T-helper 2 cell treated with Interferon-gamma antibody and Interleukin-4, amounts not matched to agents 100 ng/mL and 5 ng/mL, for 36 hours (primary cell): ENCODE results near the gene GAS7. TPM values are rescaled to one million over a fixed set of nuclear protein-coding genes. Genes with fewer than 3 reads are reported as not detected.

Source experiments
- intact Hi-C: fragments of 100-400 bp; cut with micrococcal nuclease; formaldehyde crosslinking; loops from one replicate; pipeline ENCODE4 v1.15.1; 2023
- total RNA-seq: library from RNA; stranded (reverse); gene quantifications from 2 replicates; pipeline ENCODE4 v1.2.3, GENCODE V29; 2022

GAS7 gene
- total RNA-seq, 1 donor from 2014 or later = 0.30 TPM

DNA sequence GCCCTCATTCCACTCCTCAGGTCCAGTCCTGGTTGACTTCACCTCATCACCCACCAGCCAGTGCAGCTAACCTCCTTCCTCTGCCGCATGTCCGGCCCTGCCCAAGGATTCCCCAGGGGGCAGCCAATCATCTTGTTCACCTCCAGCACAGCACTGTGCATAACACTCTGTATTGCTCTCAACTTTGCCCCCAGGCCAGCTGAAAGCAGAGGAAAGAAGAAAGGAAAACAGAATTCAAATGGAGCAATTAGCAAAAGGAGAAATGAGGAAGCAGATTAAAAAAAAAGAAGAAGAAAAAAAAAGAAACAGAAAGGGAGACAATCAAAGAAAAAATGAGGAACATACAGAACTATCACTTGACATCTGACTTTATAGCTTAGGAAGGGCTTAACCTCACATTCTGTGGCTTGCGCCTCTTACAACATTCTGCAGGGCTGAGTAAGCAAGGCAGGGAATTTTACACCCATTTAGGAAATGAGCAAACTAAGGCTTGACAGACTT, 26.1 kb downstream of the GAS7 start:
- intact Hi-C loops = no loop called here

DNA sequence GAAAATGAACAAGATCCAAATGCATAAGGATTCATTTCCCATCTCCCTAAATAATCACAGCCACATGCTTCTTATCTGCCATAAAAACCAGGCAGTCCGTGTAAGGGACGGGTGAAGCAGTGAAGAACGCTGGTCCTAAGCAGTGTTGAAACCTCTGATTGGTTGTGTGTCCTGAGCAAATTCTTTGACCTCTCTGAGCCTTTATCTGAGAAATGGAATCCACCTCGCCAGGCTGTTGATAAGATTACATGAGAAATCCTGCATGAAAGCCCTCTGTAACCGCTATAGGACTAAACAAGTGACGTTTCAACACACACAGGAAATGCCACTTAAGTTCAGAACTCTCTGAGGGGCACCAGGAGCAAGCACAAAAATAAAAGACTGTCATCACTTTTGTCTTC, 26.8 kb downstream of the GAS7 start:
- intact Hi-C loops = no loop called here

DNA sequence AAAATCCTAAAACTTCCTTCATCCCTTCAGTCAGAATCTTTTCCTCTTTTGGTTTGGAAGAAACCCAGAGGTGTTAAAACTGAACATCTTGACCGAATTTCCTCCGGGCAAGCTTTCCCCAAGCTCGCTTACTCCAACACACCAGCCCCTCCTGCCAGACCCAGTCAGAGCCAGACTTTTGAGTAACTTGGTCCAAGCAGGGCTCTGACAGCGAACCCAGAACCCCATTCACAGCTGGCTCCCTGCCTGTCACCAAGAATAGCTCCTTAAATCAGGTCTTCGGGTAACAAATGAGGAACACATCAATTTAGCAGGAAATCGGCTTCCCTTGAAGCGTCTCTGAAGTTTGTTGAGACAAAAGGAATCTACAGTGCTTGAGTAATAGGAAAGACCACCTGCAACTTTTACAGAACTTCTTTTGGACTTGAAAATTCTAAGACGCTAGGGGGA, 27.3 kb downstream of the GAS7 start:
- intact Hi-C loops = no loop called here

DNA sequence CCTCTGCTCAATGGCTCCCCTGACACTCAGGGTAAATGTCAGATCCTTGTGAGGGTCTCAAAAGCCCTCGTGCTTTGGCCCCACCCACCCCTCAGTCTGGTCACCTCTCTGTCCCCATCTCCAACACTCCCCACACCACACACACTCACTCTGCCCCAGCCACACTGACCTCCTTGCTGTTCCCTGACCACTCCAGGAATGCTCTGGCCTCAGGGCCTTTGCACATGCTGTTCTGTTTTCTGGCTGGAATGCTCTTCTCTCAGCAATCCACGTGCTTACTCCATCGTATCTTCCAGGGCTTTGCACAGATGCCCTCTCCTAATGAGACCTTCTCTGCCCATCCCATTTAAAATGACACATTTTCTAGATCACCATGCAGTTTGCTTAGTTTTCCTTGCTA, 28.2 kb downstream of the GAS7 start:
- intact Hi-C loops = no loop called here

DNA sequence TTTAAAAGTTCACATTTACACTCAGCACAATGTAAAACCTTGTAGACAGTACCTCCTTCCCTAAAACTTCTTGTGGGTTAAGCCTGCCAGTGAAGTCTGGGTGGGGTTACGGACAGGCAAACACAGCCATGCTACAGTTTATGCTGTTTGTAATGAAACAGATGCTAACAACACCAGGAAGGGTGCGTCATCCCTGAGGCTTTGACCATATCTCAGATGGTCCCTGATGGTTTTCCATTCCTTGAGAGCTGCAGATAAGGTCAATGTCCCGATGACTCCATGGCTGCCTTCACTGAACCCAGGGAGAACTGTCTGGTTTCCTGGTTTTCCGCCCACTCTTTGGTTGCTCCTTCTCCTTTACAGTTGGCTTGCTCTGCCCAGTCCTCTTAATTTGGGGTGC, 29.1 kb downstream of the GAS7 start:
- intact Hi-C loops = no loop called here

DNA sequence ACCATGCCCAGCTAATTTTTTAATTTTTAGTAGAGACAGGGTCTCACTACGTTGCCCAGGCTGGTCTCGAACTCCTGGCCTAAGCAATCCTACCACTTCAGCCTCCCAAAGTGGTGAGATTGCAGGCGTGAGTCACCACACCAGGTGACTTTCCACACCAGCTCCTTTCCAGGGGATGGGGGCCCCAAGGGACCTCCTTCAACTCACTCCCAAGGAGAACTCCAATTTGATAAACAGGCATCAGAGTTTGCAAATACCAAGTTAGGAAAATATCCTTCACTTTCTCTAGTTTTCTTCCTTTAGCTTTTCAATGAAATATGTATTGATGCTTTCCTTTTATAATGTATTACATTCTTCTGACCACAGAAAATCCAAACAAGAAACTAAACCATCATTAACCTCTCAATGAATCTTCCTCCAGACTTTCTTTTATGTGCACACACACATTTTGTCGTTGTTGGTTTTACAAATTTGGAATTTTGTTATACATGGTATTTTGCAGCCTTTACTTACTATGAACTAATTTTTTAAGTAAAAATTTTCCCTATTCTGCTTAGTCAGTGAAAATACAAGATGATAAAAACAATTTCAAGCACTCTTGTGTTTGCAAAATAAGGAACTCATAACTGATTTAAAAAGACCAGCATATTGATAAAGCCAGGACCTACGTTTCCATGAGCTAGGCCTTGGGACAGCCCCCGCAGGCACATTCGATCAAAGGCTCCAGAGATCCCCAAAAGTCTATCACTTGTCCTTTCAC, 32.0 kb downstream of the GAS7 start:
- intact Hi-C loops = no loop called here

DNA sequence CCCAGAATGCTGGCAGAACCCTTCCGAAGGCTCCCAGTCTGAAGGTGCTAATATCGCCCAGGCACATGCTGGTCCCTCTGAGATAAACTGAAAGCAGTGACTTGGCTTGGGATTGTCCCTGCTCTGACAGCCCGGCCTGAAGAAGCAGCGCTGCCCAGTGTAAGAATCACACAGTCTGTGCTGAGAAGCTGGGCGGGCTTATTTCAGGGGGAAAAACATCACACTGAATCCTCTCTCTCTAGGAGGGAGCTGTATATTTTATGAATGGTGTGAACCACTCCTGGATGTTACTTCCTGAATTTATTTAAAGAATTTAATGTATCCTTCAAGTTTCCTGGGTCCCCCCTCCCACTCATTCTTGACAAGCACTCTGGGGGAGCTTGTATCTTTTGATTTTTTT, 36.3 kb downstream of the GAS7 start:
- intact Hi-C loops = no loop called here

DNA sequence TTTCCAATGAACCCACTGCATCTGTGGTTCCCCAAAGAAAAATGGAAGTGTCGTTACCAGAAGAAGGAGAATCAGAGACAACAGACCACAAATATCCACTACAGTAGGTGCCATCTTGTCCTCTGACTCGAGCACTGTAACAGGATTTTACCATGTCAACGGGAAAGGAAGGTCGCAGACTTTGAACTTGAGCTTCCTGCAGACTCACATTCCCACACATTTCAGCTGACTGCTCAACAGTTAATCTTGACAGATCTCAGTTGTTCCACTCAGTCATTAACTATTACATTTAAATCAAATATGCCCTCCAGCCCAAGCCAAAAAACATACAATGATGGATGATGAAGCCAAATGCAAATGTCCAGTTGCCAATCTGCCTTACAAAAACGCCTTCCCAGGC, 37.0 kb downstream of the GAS7 start:
- intact Hi-C loops = no loop called here

DNA sequence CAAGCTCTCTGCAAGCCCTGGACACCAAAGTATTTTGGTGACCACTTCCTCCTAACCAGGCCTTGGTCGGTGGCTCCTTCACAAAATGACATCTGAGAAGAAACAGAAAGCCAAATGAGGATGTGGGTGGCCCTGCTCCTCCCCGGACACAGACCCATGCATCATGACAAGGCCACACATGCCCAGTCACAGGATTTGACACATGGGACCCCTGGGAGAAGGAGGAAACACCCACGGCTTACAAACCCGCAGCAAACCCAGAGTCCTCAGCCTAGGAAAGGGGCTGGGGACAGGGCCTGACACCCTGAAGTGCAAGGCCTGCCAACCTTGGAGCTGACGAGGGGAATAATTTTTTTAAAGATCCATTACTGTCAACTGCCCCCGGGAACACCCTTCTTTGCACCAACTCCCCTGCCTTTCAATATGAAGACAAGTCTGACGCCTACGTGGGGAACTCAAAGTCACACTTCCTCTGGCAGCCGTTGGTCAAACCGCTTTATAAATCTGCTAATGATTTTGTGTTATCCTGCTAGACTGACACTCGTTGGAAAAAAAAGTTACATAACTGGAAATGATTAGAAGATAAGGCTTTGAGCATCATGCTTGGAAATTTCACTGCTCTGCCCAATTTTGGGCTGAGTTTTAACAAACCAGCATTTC, 41.3 kb downstream of the GAS7 start:
- intact Hi-C loops = no loop called here

DNA sequence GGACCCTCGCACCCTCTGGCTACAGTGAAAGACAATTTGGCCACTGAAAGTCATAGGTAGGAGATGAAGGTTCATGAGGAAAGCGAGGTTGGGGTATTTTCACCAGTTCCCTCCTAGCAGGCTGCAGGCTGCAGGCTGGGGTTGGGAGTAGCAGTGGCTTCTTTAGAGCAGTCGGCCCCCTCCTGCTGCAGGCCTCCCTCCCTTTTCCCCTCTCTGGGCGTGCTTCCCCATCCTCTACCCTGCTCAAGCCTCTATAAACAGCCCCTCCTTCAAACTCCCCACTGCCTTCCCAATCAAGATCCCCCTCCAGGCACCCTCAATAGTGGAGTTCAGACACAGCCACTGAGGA, 41.8 kb downstream of the GAS7 start:
- intact Hi-C loops = no loop called here

DNA sequence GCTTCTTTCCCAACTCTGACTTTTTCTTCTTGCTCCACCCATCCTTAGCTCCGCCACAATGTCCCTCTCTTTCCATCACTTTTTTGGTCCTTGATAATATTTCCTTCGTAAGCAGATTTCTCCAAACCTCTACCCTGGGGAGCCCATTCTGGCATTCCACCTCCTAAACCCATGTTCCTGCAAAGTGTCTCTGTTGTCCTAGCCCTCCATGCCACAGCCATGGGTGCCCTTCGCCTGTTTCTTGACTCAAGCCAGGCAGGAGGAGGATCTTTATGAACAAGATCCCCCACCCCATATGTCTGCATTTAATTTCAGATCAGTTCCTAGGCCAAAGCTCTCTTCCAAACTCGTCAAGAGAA, 42.4 kb downstream of the GAS7 start:
- intact Hi-C loops = no loop called here

DNA sequence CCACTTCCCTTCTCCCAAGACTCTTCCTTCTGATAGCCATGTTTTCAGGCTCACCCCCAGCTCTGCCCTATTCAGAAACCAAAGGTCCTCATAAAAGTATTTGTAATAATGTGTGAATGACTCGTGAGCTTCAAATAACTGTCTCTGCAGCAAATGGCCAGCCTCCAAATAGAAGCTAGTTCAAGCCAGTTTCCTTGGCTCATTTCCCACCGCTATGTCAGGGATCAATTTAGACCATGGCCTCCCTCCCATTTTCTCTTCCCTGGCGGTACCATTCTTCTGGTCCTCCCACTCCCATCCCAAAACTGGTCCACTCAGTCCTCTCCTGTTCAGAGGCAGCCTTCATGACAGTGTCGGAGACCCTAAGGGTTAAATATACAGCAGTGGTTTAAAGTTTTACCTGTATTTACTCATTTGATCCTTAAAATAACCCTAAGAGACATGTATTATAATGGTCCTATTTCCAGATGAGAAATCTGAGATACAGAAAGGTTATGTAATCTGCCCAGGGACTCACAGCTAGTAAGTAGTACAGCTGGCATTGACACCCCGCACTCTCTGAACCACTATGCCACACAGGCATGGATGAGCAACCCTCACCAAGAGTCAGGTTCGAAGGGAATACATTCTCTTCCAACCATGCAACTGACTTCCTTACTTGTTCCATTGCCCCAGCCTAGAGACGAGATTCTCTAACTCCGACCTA, 42.9 kb downstream of the GAS7 start:
- intact Hi-C loops = no loop called here

DNA sequence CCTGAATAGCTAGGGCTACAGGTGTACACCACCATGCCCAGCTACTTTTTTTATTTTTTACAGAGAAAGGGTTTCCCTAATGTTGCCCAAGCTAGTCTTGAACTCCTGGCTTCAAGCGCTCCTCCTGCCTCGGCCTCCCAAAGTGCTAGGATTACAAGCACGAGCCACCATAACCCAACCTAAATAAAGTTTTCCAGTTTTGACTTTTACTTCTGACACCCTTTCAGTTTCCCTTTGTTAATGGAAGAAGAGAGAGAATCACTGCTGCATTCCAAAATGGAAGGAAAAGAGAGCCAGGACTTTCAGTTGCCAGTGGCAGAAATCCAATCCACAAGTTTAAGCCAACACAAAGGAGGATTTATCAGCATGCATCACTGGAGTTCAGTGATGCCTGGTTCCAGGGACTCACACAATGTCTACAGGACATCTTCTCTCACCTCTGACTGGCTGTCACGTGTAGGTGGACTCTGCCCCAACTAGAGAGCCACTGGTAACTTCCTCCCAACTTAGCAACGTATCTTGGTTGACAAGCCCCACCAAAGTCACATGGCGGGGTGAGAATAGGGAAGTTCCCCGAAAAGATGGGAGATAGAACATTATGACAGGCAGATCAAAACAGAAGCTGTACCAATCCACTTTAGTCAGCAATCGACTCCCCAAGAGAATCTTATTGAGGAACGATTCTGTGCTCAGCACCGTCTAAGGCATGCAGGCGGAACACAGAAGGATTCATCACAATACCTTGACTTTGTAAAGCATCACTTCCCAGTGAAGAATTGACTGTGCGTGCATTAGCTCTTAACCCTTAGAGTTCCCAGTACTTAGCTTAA, 46.5 kb downstream of the GAS7 start:
- intact Hi-C loops = no loop called here

DNA sequence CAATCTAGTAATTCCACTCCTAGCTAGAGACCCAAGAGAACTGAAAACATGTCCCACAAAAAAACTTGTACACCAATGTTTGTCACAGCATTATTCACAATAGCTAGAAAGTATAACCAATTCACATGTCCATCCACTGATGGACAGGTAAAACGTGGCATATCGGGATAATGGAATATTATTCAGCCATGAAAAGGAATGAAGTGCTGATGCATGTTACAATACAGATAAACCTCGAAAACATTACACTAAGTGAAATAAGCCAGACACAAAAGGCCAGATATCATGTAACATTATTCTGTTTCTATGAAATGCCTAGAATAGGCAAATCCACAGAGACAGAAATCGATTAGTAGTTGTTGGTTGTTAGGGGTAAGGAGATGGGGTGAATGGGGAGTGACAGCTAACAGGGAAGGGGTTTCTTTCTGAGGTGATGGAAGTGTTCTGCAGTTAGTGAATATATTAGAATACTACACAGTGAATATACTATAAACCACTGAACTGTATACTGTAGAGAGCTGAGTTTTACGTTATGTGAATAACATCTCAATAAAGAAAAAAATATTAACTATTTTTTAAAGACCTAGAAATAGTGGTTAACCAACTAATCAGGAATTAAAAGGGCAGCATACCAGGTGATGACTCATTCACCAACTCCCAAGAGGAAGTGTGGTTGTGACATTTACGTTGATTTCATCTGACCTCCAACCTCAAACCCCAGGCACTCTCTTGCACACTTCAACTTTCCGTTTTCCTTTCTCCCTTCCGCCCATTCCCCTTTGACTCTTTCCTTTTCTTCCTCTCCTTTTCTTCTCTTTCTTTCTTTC, 48.6 kb downstream of the GAS7 start:
- intact Hi-C loops = no loop called here

DNA sequence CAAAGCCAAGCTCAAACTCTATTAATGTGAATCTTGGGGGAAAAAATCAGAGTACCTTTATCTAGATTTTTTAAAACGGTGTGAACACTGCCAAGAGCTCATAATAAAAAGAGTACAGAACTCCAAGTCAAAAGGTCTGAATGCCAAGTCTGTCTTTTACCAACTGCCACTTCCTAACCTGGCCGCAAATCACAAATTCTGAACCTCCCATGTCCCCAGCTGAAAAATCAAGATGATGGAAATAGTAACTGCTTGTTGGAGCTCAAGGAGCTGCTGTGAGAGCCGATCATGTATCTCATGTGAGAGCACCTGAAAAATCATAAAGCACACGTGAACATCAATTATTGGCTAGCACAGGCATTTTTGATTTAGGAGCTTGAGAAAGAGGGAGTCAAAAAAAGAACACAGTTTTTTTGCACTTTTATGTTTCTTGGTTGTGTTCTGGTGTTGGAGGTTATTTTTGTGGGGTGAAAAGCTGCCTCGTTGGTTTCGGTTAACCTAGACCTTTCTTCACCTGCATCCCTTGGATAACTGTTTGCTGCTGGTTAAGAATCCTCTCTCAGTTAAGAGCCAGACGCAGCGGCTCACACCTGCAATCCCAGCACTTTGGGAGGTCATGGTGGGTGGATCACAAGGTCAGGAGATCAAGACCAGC, 50.5 kb downstream of the GAS7 start:
- intact Hi-C loops = no loop called here

DNA sequence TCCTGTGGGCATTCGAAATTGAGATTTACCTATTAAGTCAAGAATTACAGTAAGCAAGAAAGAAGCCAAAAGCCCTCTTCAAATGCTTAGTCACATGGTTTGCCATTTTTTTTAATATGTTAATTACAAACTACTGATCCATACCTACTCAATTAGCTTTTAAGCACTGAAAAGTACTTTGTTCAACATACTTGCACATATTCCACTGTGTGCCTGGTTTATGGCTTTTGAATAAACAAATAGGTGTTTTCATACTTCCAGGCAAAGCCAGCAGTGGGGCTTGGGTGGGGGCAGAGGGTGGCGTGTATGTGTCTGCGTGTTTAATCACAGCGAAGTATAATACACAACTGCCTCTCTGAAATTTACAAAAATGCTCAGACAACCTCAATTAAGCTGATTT, 51.4 kb downstream of the GAS7 start:
- intact Hi-C loops = no loop called here

DNA sequence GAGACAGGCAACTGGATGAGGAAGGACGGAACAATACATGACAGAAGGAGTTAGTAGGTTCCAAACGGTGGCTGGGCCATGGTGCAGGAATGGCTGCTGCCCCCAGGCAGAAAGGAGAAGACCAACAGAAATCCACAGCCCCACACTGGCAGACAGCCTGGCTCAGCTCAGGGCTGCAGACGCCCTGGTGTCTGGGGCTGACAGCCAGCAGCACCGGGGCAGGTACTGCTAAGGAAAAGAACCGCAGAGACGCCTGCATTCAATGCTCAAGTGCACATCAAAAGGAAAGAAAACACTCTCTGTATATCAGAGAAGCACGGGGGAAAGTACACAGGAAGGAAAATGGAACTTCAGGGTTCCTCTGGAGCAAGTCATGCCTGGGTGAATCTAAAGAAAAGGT, 53.4 kb downstream of the GAS7 start:
- intact Hi-C loops = no loop called here

DNA sequence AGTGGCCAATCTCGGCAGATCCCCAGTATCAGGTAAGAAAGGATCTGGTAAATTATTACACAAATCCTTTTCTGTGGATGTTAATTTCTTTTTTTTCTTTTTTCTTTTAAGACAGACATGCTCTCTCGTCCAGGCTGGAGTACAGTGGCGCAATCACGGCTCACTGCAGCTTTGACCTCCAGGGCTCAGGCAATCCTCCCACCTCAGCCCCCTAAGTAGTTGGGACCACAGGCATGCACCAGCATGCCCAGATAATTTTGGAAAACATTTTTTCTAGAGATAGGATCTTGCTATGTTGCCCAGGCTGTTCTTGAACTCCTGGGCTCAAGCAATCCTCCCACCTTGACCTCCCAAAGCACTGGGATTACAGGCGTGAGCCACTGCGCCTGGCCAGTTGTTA, 54.0 kb downstream of the GAS7 start:
- intact Hi-C loops = no loop called here

DNA sequence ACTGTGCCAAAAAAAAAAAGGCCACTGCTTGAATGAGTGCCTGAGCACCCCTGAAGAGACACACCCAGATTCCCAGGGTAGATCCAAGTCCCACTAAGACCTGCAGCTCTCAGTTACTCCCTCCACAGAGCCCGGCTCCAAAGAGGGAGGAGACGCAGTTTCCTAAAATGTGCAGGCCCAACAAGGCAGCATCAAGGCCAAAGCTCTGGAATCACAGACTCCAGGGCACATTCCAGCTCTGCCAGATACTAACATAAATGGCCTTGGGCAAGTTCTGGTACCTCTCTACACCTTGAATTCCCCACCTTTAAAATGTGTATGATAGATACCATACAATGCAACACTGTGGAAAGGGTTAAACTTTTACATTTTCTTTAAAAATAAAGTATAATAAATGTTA, 57.0 kb downstream of the GAS7 start:
- intact Hi-C loops = no loop called here

DNA sequence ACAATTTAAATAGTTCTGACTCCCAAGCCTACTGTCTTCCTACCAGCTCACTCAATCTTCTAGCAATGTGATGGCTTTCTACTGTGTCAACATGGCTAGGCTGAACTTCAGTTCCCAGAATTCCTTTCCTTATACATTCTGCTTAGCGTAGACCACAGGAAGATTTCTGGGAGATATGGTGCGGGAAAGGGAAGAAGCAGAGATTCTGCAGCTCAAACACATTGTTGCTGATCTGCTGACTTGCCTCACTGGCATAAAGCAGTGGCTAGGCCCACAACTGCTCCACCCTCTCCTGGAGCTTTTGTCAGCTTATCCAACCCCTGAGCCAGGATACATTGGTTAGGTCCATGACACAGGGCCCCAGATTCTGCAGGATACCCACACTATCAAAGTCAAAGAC, 58.8 kb downstream of the GAS7 start:
- intact Hi-C loops = no loop called here
